ENCODE results near the gene TEDDM1.
A peak's percentile ranks its signal among the peaks of the same experiment; 100 is the strongest.

TEDDM1 gene

DNA sequence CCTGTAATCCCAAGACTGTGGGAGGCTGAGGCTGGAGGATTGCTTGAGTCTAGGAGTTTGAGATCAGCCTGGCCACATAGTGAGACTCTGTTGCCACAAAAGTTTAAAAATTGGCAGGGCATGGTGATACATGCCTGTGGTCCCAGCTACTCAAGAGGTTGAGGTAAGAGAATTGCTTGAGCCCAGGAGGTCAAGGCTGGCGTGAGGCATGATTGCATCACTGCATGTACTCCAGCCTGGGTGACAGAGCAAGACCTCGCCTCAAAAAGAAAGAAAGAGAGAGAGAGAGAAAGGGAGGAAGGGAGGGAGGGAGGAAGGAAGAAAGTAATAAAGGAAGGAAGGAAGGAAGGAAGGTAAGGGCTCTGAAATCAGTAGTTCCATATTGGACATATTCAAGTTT, 33.9 kb downstream of the TEDDM1 start:
- 89 to 94% methylated on average over 2 of the region's 2 CpGs for WGBS, 2 experiments
- Histone ChIP-seq H3K4me3 (ENCODE audit: insufficient read depth, low read depth, low read length) (no peak overlapping the region), H3K4me1 (ENCODE audit: control insufficient read depth, insufficient read depth, low read length) (no peaks in the 10 kb centered on the region), H3K9me3 (ENCODE audit: control insufficient read depth, low read length) (no peaks in the 10 kb centered on the region), H3K27me3 (ENCODE audit: control insufficient read depth, insufficient read depth, low read length, poor library complexity, severe bottlenecking) (no peaks in the 10 kb centered on the region), H3K27ac (ENCODE audit: insufficient read depth, low read depth, low read length, poor library complexity, severe bottlenecking) (no peak overlapping the region), H3K36me3 (ENCODE audit: control insufficient read depth, insufficient read depth, low read length) (no peaks in the 10 kb centered on the region)

DNA sequence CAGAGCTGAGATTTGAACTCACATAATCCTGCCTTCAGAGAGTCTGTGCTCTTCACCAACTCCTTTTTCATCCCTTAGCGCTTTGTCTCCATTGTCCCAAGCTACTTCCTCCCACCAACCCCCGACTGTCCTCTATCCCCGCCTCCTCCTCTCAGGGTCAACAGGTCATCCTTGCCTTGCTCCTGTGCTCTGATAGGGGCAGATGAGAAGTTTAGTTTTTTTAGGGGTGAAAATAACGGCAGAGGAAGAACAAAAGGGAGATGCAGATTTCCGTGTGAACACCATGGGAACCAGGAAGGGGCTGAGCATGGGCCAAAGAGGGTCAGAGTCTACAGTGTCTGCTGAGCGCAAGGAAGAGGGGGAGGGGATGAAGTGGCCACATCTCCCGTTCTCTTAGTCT, 40.8 kb downstream of the TEDDM1 start:
- 16 to 23% methylated on average over 6 to 7 of the region's 7 CpGs for WGBS, 2 experiments
- no peaks in the 10 kb centered on the region for H3K9me3 ChIP-seq (ENCODE audit: control insufficient read depth, low read length)
- H3K27ac ChIP-seq (ENCODE audit: insufficient read depth, low read depth, low read length, poor library complexity, severe bottlenecking) = peak overlapping the region; percentile 50

DNA sequence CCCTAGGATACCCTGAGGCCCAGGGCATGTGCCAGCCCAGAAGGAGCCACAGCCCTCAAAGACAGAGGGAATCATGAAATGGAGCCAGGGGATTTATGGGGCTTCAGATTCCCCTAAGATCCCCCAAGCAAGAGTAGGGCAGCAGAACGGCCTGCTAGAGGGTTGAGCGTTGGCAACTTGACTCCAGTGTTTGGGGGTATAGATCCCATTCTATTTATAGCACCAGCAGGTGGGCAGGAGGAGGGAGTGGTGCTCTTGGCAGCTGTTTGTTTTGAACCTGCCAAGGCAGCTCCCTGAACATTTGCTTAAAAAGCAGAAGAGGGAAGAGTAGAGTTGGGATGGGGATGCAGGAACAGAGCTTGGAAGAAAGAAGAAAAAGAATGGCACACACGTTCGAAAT, 42.6 kb downstream of the TEDDM1 start:
- WGBS, 2 experiments = 65 to 71% methylated on average over 4 of the region's 4 CpGs
- H3K27me3 ChIP-seq (ENCODE audit: control insufficient read depth, insufficient read depth, low read length, poor library complexity, severe bottlenecking) = no peaks in the 10 kb centered on the region
- no peak overlapping the region for H3K27ac ChIP-seq (ENCODE audit: insufficient read depth, low read depth, low read length, poor library complexity, severe bottlenecking)
- peaks cover 25% of the 10 kb centered on the region for H3K4me1 ChIP-seq (ENCODE audit: control insufficient read depth, insufficient read depth, low read length)
- no peak overlapping the region for H3K4me3 ChIP-seq (ENCODE audit: insufficient read depth, low read depth, low read length)
- no peaks in the 10 kb centered on the region for H3K36me3 ChIP-seq (ENCODE audit: control insufficient read depth, insufficient read depth, low read length)
- H3K9me3 ChIP-seq (ENCODE audit: control insufficient read depth, low read length) = no peaks in the 10 kb centered on the region

More for the DNA sequence above, 40.8 kb downstream of the TEDDM1 start:
- Histone ChIP-seq H3K4me1 (ENCODE audit: control insufficient read depth, insufficient read depth, low read length) (peaks cover 25% of the 10 kb centered on the region), H3K4me3 (ENCODE audit: insufficient read depth, low read depth, low read length) (no peak overlapping the region), H3K27me3 (ENCODE audit: control insufficient read depth, insufficient read depth, low read length, poor library complexity, severe bottlenecking) (no peaks in the 10 kb centered on the region), H3K36me3 (ENCODE audit: control insufficient read depth, insufficient read depth, low read length) (no peaks in the 10 kb centered on the region)

DNA sequence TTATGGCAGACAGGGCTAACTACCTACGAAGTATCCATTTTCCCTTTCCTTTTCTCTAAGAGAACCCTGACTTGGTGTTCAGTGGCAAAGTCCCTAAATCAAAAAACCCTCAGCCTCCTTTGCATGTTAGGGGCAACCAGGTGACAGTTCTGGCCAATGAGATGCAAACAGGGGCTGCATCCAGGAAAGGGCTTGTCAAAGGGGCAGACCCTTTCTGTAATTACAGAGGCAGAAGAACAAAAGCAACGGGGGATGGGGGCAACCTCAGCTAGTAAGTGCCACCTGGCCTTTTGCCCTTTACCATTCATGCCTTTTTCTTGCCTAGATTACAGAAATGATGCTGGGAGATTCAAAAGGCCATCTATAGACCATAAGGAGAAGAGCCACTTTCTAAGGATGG, 43.3 kb downstream of the TEDDM1 start:
- Histone ChIP-seq H3K4me3 (ENCODE audit: insufficient read depth, low read depth, low read length) (no peak overlapping the region), H3K27me3 (ENCODE audit: control insufficient read depth, insufficient read depth, low read length, poor library complexity, severe bottlenecking) (no peaks in the 10 kb centered on the region), H3K9me3 (ENCODE audit: control insufficient read depth, low read length) (no peaks in the 10 kb centered on the region), H3K27ac (ENCODE audit: insufficient read depth, low read depth, low read length, poor library complexity, severe bottlenecking) (peak overlapping the region; percentile 8), H3K4me1 (ENCODE audit: control insufficient read depth, insufficient read depth, low read length) (peaks cover 25% of the 10 kb centered on the region), H3K36me3 (ENCODE audit: control insufficient read depth, insufficient read depth, low read length) (no peaks in the 10 kb centered on the region)
- WGBS, 2 experiments = 59 to 65% methylated on average over 2 of the region's 2 CpGs

DNA sequence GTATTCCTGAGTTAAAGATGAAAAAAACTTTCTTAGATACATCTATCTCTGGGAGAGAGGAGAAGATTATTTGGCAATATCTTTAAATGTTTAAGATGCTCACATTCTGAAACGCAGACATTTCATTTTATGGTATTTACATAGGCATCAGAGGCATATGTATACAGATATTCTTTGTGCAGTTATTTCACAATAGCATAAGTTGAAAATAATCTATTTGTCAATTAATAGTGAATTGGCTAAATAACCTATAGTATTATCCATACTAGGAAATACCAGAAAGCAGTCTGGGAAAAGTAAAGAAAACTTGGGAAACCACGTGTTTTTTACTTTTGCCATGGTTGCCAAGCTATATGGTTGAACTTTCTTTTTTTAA, 44.8 kb downstream of the TEDDM1 start:
- Histone ChIP-seq H3K9me3 (ENCODE audit: control insufficient read depth, low read length) (no peaks in the 10 kb centered on the region), H3K4me1 (ENCODE audit: control insufficient read depth, insufficient read depth, low read length) (peaks cover 21% of the 10 kb centered on the region), H3K27ac (ENCODE audit: insufficient read depth, low read depth, low read length, poor library complexity, severe bottlenecking) (no peak overlapping the region), H3K27me3 (ENCODE audit: control insufficient read depth, insufficient read depth, low read length, poor library complexity, severe bottlenecking) (no peaks in the 10 kb centered on the region), H3K36me3 (ENCODE audit: control insufficient read depth, insufficient read depth, low read length) (no peaks in the 10 kb centered on the region), H3K4me3 (ENCODE audit: insufficient read depth, low read depth, low read length) (no peak overlapping the region)
- WGBS, 2 experiments = 98 to 100% methylated on average over 1 to 2 of the region's 2 CpGs

DNA sequence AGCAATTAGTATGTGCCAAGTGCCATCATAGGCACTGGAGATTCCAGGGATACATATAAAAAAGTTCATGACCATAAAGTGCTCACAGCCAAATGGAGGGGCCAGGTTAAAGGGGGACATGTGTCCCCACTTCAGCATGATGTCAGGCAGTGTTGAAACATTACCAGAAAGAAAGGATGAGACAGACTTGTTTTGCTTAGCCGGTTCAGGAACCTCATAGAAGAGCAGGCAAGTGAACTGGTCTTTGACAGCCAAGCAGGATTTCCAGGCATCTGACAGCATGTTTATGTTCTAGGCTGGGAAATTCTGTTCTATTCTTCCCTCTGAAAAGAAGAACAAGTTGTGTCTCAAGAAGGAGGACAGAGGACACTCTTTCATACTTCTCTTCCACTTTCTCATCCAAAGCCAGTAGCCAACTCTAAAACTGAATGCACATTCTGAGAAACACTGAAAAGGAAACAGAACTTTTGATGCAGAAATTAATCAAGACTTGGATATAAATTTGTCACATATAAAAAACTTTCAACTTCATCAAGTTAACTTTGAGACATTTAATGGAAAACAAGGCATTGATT, 48.6 kb downstream of the TEDDM1 start:
- Histone ChIP-seq H3K27me3 (ENCODE audit: control insufficient read depth, insufficient read depth, low read length, poor library complexity, severe bottlenecking) (no peaks in the 10 kb centered on the region), H3K36me3 (ENCODE audit: control insufficient read depth, insufficient read depth, low read length) (no peaks in the 10 kb centered on the region), H3K27ac (ENCODE audit: insufficient read depth, low read depth, low read length, poor library complexity, severe bottlenecking) (no peak overlapping the region), H3K4me1 (ENCODE audit: control insufficient read depth, insufficient read depth, low read length) (peaks cover 9% of the 10 kb centered on the region), H3K9me3 (ENCODE audit: control insufficient read depth, low read length) (no peaks in the 10 kb centered on the region), H3K4me3 (ENCODE audit: insufficient read depth, low read depth, low read length) (no peak overlapping the region)
- WGBS, 2 experiments = 88 to 94% methylated on average over 1 of the region's 1 CpG

DNA sequence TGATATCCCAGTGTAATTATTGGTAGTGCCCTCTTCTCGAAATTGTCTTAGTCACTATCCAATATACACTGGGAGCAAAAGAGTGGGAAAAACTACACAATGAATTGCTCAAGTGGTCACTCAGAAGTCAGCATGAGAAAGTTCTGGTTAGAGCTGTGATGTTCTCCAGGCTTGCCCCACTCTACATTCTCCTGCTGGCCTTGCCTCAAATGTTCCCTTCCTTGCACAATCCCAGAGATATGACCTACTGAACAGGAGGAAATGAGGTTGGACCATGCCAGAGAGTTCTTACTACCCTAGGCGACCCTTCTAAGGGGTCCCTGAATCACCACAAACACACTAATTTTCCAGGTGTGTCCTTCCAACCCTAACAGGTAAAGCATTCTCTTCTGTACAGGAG, 49.6 kb downstream of the TEDDM1 start:
- Histone ChIP-seq H3K36me3 (ENCODE audit: control insufficient read depth, insufficient read depth, low read length) (no peaks in the 10 kb centered on the region), H3K27me3 (ENCODE audit: control insufficient read depth, insufficient read depth, low read length, poor library complexity, severe bottlenecking) (no peaks in the 10 kb centered on the region), H3K4me3 (ENCODE audit: insufficient read depth, low read depth, low read length) (no peak overlapping the region), H3K27ac (ENCODE audit: insufficient read depth, low read depth, low read length, poor library complexity, severe bottlenecking) (no peak overlapping the region), H3K9me3 (ENCODE audit: control insufficient read depth, low read length) (no peaks in the 10 kb centered on the region), H3K4me1 (ENCODE audit: control insufficient read depth, insufficient read depth, low read length) (peaks cover 7% of the 10 kb centered on the region)
- WGBS, 2 experiments = 91 to 93% methylated on average over 2 of the region's 2 CpGs

DNA sequence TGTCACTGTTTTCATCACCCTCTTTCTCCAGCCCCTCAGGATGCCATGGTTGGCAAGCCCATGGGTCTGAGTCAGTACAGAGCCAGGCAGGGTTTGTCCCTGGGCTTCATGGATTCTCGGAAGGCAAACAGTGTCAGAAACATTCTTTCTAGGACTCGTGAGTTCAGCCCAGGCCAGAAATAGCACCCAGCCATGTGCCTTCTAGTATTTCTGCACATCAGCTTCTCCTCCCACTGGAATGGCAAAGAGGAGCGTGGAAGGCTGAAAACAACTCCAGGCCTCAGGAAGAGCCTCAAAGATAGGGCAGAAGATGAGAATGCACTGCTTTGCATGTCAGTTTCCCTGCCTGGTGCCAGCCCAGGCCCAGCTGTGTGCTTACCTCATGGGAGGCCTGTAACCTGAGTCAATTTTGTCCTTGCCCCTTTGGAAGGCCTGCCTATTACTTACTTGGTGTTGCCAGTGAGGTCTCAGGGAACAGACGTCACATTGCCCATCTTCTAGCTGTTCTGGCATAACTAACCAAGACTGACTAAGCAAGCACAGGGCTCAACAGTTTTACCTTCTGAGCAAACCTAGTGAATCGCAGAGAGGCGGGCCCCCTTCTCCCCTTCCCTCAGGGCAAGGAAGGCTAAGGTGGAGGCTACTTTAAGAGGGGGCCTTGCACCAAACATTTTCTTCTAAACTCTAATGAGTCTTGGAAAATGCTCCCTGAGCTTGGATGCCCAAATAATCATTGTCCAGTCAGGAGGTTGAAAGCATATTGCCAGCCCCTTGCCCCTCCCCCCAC, 51.3 kb downstream of the TEDDM1 start:
- Histone ChIP-seq H3K9me3 (ENCODE audit: control insufficient read depth, low read length) (no peaks in the 10 kb centered on the region), H3K27me3 (ENCODE audit: control insufficient read depth, insufficient read depth, low read length, poor library complexity, severe bottlenecking) (no peaks in the 10 kb centered on the region), H3K4me3 (ENCODE audit: insufficient read depth, low read depth, low read length) (no peak overlapping the region), H3K27ac (ENCODE audit: insufficient read depth, low read depth, low read length, poor library complexity, severe bottlenecking) (no peak overlapping the region), H3K36me3 (ENCODE audit: control insufficient read depth, insufficient read depth, low read length) (no peaks in the 10 kb centered on the region), H3K4me1 (ENCODE audit: control insufficient read depth, insufficient read depth, low read length) (peaks cover 7% of the 10 kb centered on the region)
- 86 to 89% methylated on average over 6 of the region's 6 CpGs for WGBS, 2 experiments
